ENCODE data around the gene MAML3.

GRCh38 chr4:139736661-139737060 is 417.3 kb downstream of the MAML3 start:
- TF ChIP-seq CTCF (IDR thresholded peaks at IDR 0.05; ENCODE audit: low read depth, low read length, poor library complexity, severe bottlenecking), result no peak
- no peak for TF ChIP-seq EZH2phosphoT487 (IDR thresholded peaks at IDR 0.05; ENCODE audit: borderline replicate concordance, low read length)

Data from DOHH2 (cell line).